ENCODE data around the gene PROS1. TPM values are rescaled to one million over a fixed set of nuclear protein-coding genes. Genes with fewer than 3 reads are reported as not detected.
A peak's percentile ranks its signal among the peaks of the same experiment; 100 is the strongest.

Gene PROS1
- total and polyA plus RNA-seq, 2 of the 4 experiments (the other 2 are of a cell fraction): 1.6 to 2.8 TPM

DNA sequence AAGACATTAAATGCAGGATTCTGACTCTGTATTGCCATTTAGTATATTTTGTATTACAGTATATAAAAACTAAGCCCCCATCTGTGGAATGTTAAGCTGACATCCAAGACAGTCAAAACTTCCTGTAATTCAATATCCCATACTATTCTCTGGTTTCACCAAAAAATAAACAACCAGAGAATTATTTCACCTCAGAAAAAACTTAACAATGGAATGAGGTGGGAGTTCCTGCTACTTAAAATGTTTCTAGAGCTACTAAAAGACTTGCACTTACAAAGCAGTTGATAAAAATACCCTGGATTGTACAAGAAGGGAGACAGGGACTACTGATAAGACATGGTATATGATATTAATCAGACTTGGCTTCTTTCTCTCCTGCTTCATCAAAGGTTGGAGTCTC, 14.6 kb upstream of the PROS1 start:
- Histone ChIP-seq H3K9me3 (ENCODE audit: control insufficient read depth, insufficient read depth, low read length) (no peaks in the 10 kb centered on the region), H3K4me2 (ENCODE audit: low read depth, low read length) (peak overlapping the region; percentile 81), H2AK5ac (ENCODE audit: low read depth, low read length) (no peak overlapping the region), H3K27ac (ENCODE audit: insufficient read depth, low read length) (no peak overlapping the region), H3K79me1 (ENCODE audit: low read depth in 1 of 2, low read length in 2 of 2) (peaks cover 5 to 17% of the 10 kb centered on the region in 2 experiments; a peak in 3 of 4 replicates), H3K56ac (ENCODE audit: extremely low read depth, insufficient read depth, low read length) (no peak overlapping the region), H4K8ac (ENCODE audit: low read depth in 2 of 2, low read length in 2 of 2) (no peak overlapping the region), H3K4me3 (ENCODE audit: insufficient read depth, low read depth, low read length) (no peak overlapping the region), H3K23ac (ENCODE audit: low read depth, low read length) (no peak overlapping the region), H3K27me3 (ENCODE audit: control insufficient read depth, insufficient read depth, low read length) (no peaks in the 10 kb centered on the region), H2BK20ac (ENCODE audit: low read depth, low read length) (no peak overlapping the region), H3K18ac (ENCODE audit: low read depth, low read length) (no peak overlapping the region), H2BK5ac (ENCODE audit: low read depth, low read length, poor library complexity, severe bottlenecking) (no peak overlapping the region), H2AFZ (replicated peaks; ENCODE audit: low read length, poor library complexity) (no peak overlapping the region), H2AK9ac (replicated peaks; ENCODE audit: low read depth, low read length, poor library complexity) (no peak overlapping the region), H2BK120ac (ENCODE audit: low read depth, low read length) (no peak overlapping the region), H3K9ac (ENCODE audit: low read depth, low read length) (no peak overlapping the region), H3K4ac (ENCODE audit: low read depth, low read length) (no peak overlapping the region), H4K91ac (ENCODE audit: insufficient read depth, low read depth, low read length) (no peak overlapping the region), H4K5ac (ENCODE audit: low read depth, low read length) (no peak overlapping the region), H3K36me3 (ENCODE audit: control insufficient read depth, insufficient read depth, low read length) (no peaks in the 10 kb centered on the region), H4K20me1 (ENCODE audit: insufficient read depth, low read length) (no peaks in the 10 kb centered on the region), H3K14ac (replicated peaks; ENCODE audit: low read depth, low read length) (no peak overlapping the region), H2BK15ac (ENCODE audit: low read depth, low read length) (no peak overlapping the region), H3K4me1 (ENCODE audit: control insufficient read depth, insufficient read depth, low read length) (peaks cover 4% of the 10 kb centered on the region), H3K9me1 (ENCODE audit: insufficient read depth, low read length) (peaks cover 3% of the 10 kb centered on the region; the same call in 1 of the 2 replicates)
- CTCF ChIA-PET: interaction anchor here (0.8 to 1.0 kb wide), 2 partner anchors 81 to 144 kb away, joined by 3 read pairs; no protein-coding TSS in a partner anchor
- intact Hi-C loops (cut with micrococcal nuclease): no loop called here
- POLR2A ChIA-PET (ENCODE audit: unreplicated experiment): no interaction called here
- in situ Hi-C loops (cut with MboI; ENCODE audit: low sequenced_read_pairs): no loop called here
- DNase-seq (peak; percentile 36), ATAC-seq (ENCODE audit: low read depth) (peak; percentile 59)
- dilution Hi-C loops (cut with HindIII; ENCODE audit: low sequenced_read_pairs, unreplicated experiment): no loop called here
- BruUV-seq (replicated peaks): no TSS peak
- TF ChIP-seq CHD1 (IDR thresholded peaks at IDR 0.05; ENCODE audit: low read depth, low read length) (no peak), SMC3 (IDR thresholded peaks at IDR 0.05; ENCODE audit: low read depth, low read length) (no peak), RCOR1 (IDR thresholded peaks at IDR 0.05; ENCODE audit: insufficient replicate concordance, low read length) (no peak), MXI1 (IDR thresholded peaks at IDR 0.05; ENCODE audit: borderline replicate concordance, low read depth, low read length) (no peak), BHLHE40 (IDR thresholded peaks at IDR 0.05; ENCODE audit: low read depth, low read length) (no peak), POLR2A (IDR thresholded peaks at IDR 0.05; ENCODE audit: low read depth, low read length) (no peak), FOS (IDR thresholded peaks at IDR 0.05; ENCODE audit: low read depth, low read length) (no peak)
- TF ChIP-seq, protein P1, sequence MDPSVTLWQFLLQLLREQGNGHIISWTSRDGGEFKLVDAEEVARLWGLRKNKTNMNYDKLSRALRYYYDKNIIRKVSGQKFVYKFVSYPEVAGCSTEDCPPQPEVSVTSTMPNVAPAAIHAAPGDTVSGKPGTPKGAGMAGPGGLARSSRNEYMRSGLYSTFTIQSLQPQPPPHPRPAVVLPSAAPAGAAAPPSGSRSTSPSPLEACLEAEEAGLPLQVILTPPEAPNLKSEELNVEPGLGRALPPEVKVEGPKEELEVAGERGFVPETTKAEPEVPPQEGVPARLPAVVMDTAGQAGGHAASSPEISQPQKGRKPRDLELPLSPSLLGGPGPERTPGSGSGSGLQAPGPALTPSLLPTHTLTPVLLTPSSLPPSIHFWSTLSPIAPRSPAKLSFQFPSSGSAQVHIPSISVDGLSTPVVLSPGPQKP (IDR thresholded peaks at IDR 0.05; ENCODE audit: borderline replicate concordance, low read depth, low read length): no peak
- TF ChIP-seq, protein P2, sequence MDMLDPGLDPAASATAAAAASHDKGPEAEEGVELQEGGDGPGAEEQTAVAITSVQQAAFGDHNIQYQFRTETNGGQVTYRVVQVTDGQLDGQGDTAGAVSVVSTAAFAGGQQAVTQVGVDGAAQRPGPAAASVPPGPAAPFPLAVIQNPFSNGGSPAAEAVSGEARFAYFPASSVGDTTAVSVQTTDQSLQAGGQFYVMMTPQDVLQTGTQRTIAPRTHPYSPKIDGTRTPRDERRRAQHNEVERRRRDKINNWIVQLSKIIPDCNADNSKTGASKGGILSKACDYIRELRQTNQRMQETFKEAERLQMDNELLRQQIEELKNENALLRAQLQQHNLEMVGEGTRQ (IDR thresholded peaks at IDR 0.05; ENCODE audit: low read depth, low read length): no peak

All from IMR-90 (cell line).